ENCODE data around the gene TMEM80. TPM values are rescaled to one million over a fixed set of nuclear protein-coding genes. Genes with fewer than 3 reads are reported as not detected.
"Not testable (repeated sequence)": the region's sequence is repeated elsewhere in the genome, so short reads cannot be mapped to it uniquely, and the experiment has no call there.

Gene TMEM80
- total RNA-seq, 4 donors from 2014 or later, result 28.9 to 70.9 (median 42.9) TPM

- 82 to 85% methylated on average over 20 of the region's 20 CpGs for WGBS, 2 donors
- intact Hi-C loops (cut with DNase I; ENCODE audit: low total_unique reads), result no loop called here
- H3K4me3 ChIP-seq (ENCODE audit: low read depth, poor library complexity, severe bottlenecking), result no peak overlapping the region
Observed at GRCh38 chr11:733072-733471, 37.5 kb downstream of the TMEM80 start.

GRCh38 chr11:734541-734940 is 38.9 kb downstream of the TMEM80 start:
- 89 to 94% methylated on average over 25 of the region's 26 CpGs for WGBS, 2 donors
- H3K4me3 ChIP-seq (ENCODE audit: low read depth, poor library complexity, severe bottlenecking); DNase-seq (ENCODE audit: low spot score in 2 of 2); intact Hi-C loops (cut with DNase I; ENCODE audit: low total_unique reads): not testable (repeated sequence)

More at GRCh38 chr11:733072-733471, 37.5 kb downstream of the TMEM80 start:
- no peak for DNase-seq (ENCODE audit: low spot score in 2 of 2)
- TF ChIP-seq POLR2A (IDR thresholded peaks at IDR 0.05) (no peak), CTCF (IDR thresholded peaks at IDR 0.05) (no peak)

- no peak for TF ChIP-seq CTCF (IDR thresholded peaks at IDR 0.05)
- TF ChIP-seq POLR2A (IDR thresholded peaks at IDR 0.05), result no peak
- intact Hi-C loops (cut with DNase I; ENCODE audit: low total_unique reads), result no loop called here
- no peak for DNase-seq (ENCODE audit: low spot score in 2 of 2)
- H3K4me3 ChIP-seq (ENCODE audit: low read depth, poor library complexity, severe bottlenecking), result no peak overlapping the region
- WGBS, 2 donors, result 41% methylated on average over 11 of the region's 11 CpGs
Observed at GRCh38 chr11:737366-737765, 41.8 kb downstream of the TMEM80 start.

GRCh38 chr11:737899-738298 is 42.3 kb downstream of the TMEM80 start:
- H3K4me3 ChIP-seq (ENCODE audit: low read depth, poor library complexity, severe bottlenecking); DNase-seq (ENCODE audit: low spot score in 2 of 2); intact Hi-C loops (cut with DNase I; ENCODE audit: low total_unique reads): not testable (repeated sequence)
- 28 to 53% methylated on average over 10 of the region's 10 CpGs for WGBS, 2 donors

- intact Hi-C loops (cut with DNase I; ENCODE audit: low total_unique reads), result no loop called here
- DNase-seq (ENCODE audit: low spot score in 2 of 2), result no peak
- TF ChIP-seq CTCF (IDR thresholded peaks at IDR 0.05) (no peak), POLR2A (IDR thresholded peaks at IDR 0.05) (no peak)
- no peak overlapping the region for H3K4me3 ChIP-seq (ENCODE audit: low read depth, poor library complexity, severe bottlenecking)
- WGBS, 2 donors, result 91 to 94% methylated on average over 3 of the region's 3 CpGs
Observed at GRCh38 chr11:742156-742546, 46.5 kb downstream of the TMEM80 start.

GRCh38 chr11:742571-743201 is 47.1 kb downstream of the TMEM80 start:
- DNase-seq (ENCODE audit: low spot score in 2 of 2), result no peak
- TF ChIP-seq POLR2A (IDR thresholded peaks at IDR 0.05), result no peak
- TF ChIP-seq CTCF (IDR thresholded peaks at IDR 0.05), result no peak
- intact Hi-C loops (cut with DNase I; ENCODE audit: low total_unique reads), result no loop called here
- 94% methylated on average over 4 of the region's 4 CpGs for WGBS, 2 donors
- no peak overlapping the region for H3K4me3 ChIP-seq (ENCODE audit: low read depth, poor library complexity, severe bottlenecking)

GRCh38 chr11:745428-745827 is 49.8 kb downstream of the TMEM80 start:
- intact Hi-C loops (cut with DNase I; ENCODE audit: low total_unique reads), result no loop called here
- 33 to 42% methylated on average over 1 of the region's 1 CpG for WGBS, 2 donors
- DNase-seq (ENCODE audit: low spot score in 2 of 2), result no peak
- TF ChIP-seq CTCF (IDR thresholded peaks at IDR 0.05) (no peak), POLR2A (IDR thresholded peaks at IDR 0.05) (no peak)
- H3K4me3 ChIP-seq (ENCODE audit: low read depth, poor library complexity, severe bottlenecking), result no peak overlapping the region

All from lower leg skin (tissue), 4 donors.